Activated CD4-positive, alpha-beta memory T cell treated with anti-CD3 and anti-CD28 coated beads for 36 hours (primary cell): ENCODE results near the gene AIMP1. TPM values are rescaled to one million over a fixed set of nuclear protein-coding genes. Genes with fewer than 3 reads are reported as not detected.
"Not testable (repeated sequence)": the region's sequence is repeated elsewhere in the genome, so short reads cannot be mapped to it uniquely, and the experiment has no call there.

ENCODE experiments used
- CTCF ChIA-PET: fragments of 350-600 bp; sonication (Branson Sonifier 250); formaldehyde crosslinking; loops from one replicate; lab custom pipeline; 2021; ENCODE audit warnings: antibody characterized with exemption, inconsistent platforms; lab: Charles Lee
- POLR2A ChIA-PET: fragments of 350-600 bp; sonication (Branson Sonifier 250); formaldehyde crosslinking; loops from one replicate; lab custom pipeline; 2021; ENCODE audit warnings: antibody characterized with exemption; lab: Charles Lee
- DNase-seq: peaks from one replicate; pipeline ENCODE4 v3.0.0-alpha.2; 2020
- H3K27ac Mint-ChIP-seq: one replicate; pipeline ENCODE4 v1.8.0; 2021; ENCODE audit warnings: mixed read lengths
- H3K27me3 Mint-ChIP-seq: one replicate; pipeline ENCODE4 v1.8.0; 2021; ENCODE audit warnings: mixed read lengths
- H3K36me3 Mint-ChIP-seq: one replicate; pipeline ENCODE4 v1.8.0; 2021; ENCODE audit warnings: mixed read lengths
- H3K4me1 Mint-ChIP-seq: one replicate; pipeline ENCODE4 v1.8.0; 2021; ENCODE audit warnings: low read depth, mixed read lengths
- H3K4me3 Mint-ChIP-seq: one replicate; pipeline ENCODE4 v1.8.0; 2021; ENCODE audit warnings: mild to moderate bottlenecking, mixed read lengths
- H3K9me3 Mint-ChIP-seq: one replicate; pipeline ENCODE4 v1.8.0; 2021; ENCODE audit warnings: mixed read lengths
- intact Hi-C: fragments of 100-400 bp; cut with micrococcal nuclease; formaldehyde crosslinking; loops from one replicate; pipeline ENCODE4 v1.15.1; 2023
- total RNA-seq, 2 experiments: library from RNA; stranded (reverse); gene quantifications; one replicate each; pipeline ENCODE4 v1.2.3, GENCODE V29; 2021

The AIMP1 gene
- total RNA-seq, 2 experiments from 2014 or later, result 59.2 to 60.1 TPM

GRCh38 chr4:106395582-106395981 is 79.2 kb downstream of the AIMP1 start:
- intact Hi-C loops, result no loop called here
- Mint-ChIP-seq H3K27ac (no peak overlapping the region), H3K4me3 (no peak overlapping the region), H3K4me1 (no peaks in the 10 kb centered on the region), H3K36me3 (peaks cover 3% of the 10 kb centered on the region), H3K9me3 (peaks cover 28% of the 10 kb centered on the region), H3K27me3 (no peaks in the 10 kb centered on the region)
- ChIA-PET CTCF (no interaction called here), POLR2A (no interaction called here)
- DNase-seq, result no peak

GRCh38 chr4:106398898-106399297 is 82.5 kb downstream of the AIMP1 start:
- POLR2A ChIA-PET, H3K4me3 Mint-ChIP-seq, DNase-seq, intact Hi-C loops, H3K27ac Mint-ChIP-seq, H3K36me3 Mint-ChIP-seq, H3K27me3 Mint-ChIP-seq, H3K4me1 Mint-ChIP-seq: not testable (repeated sequence)
- CTCF ChIA-PET, result interaction anchor here (0.6 kb wide), 1 partner anchor 1124 kb away, joined by 3 read pairs; no protein-coding TSS in a partner anchor
- H3K9me3 Mint-ChIP-seq, result peaks cover 30% of the 10 kb centered on the region

Other genes starting within 250 kb of the AIMP1 start
- 10 to 100 TPM; 20.2 to 22.0 TPM for gene TBCK, start 341 bp upstream of the AIMP1 start, total RNA-seq
- not detected for gene GIMD1, start 52.2 kb downstream of the AIMP1 start, total RNA-seq